Effector memory CD4-positive, alpha-beta T cell (primary cell): ENCODE results near the gene COQ10B.

Source experiments
- DNase-seq, 3 donors: peaks; one replicate each; pipeline ENCODE4 v3.0.0-alpha.2; 2020
- H3K27ac ChIP-seq: 2 replicates; pipeline ENCODE4 v1.7.0; 2013; ENCODE audit warnings: mild to moderate bottlenecking, low read length, moderate library complexity; ENCODE audit not compliant: insufficient read depth, poor library complexity, severe bottlenecking
- H3K27me3 ChIP-seq: replicated peaks from 2 replicates; pipeline ENCODE4 v1.7.0; 2013; ENCODE audit warnings: mild to moderate bottlenecking, low read length; ENCODE audit not compliant: insufficient read depth, control insufficient read depth, poor library complexity, severe bottlenecking
- H3K36me3 ChIP-seq: 2 replicates; pipeline ENCODE4 v1.7.0; 2013; ENCODE audit warnings: mild to moderate bottlenecking, low read length, moderate library complexity; ENCODE audit not compliant: control insufficient read depth, insufficient read depth
- H3K4me1 ChIP-seq: 2 replicates; pipeline ENCODE4 v1.7.0; 2013; ENCODE audit warnings: low read length, mild to moderate bottlenecking; ENCODE audit not compliant: control insufficient read depth, insufficient read depth, poor library complexity, severe bottlenecking
- H3K4me3 ChIP-seq: 2 replicates; pipeline ENCODE4 v1.7.0; 2013; ENCODE audit warnings: low read length, low read depth, mild to moderate bottlenecking; ENCODE audit not compliant: insufficient read depth, poor library complexity, severe bottlenecking
- H3K9me3 ChIP-seq: 2 replicates; pipeline ENCODE4 v1.7.0; 2013; ENCODE audit warnings: mild to moderate bottlenecking, low read length, moderate library complexity; ENCODE audit not compliant: control insufficient read depth
- total RNA-seq, 3 donors: gene quantifications; one replicate each; lab custom pipeline; 2026; lab: John Stamatoyannopoulos, UW

The COQ10B gene
- total RNA-seq: 66.8 to 98.0 (median 67.2) reads per million in 3 donors

DNA sequence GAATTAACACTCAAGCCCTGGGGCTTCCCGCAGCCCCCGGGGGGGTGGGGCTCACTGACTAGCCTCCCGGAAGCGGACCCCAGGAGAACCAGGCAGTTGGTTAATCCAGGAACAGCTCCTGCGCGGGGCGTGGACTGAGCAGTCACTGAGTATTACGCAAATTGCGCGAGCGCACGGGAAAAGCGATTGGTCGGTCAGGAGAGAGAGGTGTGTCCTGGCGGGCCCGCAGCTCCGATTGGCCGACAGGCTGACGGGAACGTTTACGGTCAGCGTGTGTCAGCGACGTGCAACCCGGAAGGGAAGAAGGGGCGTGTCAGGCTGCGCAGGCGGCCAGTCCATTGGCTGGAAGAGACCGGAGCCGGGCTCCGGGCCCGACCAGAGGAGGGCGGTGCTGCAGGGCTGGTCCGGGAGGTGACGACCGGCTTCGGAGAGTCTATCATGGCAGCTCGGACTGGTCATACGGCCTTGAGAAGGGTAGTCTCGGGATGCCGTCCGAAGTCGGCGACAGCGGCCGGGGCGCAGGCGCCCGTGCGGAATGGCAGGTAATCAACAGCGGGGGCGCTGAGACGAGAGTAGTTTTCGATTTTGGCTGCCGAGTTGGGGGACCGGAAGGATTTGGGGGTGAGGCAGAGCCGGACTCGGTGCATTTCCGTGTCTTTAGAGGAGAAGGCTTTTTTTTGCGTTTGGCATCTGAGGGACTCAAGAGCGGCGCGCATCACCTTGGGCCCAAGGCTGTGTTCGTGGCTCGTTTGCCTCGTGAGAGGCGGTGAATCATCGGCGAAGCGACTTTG is at the start of gene COQ10B:
COQ10B (plus strand) TSS at position 430 of the 791 bp plus-strand sequence; CDS start at position 439, 9 bp downstream.
- no peaks in the 10 kb centered on the region for H3K36me3 ChIP-seq
- DNase-seq: peak; percentile 98
- peak within 1 kb of the TSS; percentile 94 for H3K4me3 ChIP-seq
- H3K4me1 ChIP-seq: peaks cover 19% of the 10 kb centered on the region
- no peaks in the 10 kb centered on the region for H3K27me3 ChIP-seq
- H3K27ac ChIP-seq: peak within 1 kb of the TSS; percentile 100
- no peaks in the 10 kb centered on the region for H3K9me3 ChIP-seq

DNA sequence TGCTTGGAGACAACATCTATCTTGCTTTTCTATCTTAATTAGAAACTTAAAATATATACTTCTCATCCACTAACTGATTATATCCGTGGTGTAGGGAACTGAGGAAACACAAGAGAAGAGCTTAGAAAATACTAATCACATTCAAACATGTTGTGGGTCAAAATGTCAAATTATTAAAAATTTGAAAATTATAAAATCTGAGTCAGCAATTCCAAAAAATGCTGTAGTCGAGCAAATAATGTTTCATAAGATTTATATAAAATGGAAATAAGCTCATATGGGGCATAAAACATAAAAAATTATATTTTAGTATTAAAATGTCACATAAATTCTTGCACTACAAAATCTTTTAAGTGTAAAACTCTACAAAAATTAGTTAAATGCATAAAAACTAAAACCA is 47.8 kb upstream of the COQ10B start:
- Histone ChIP-seq H3K9me3 (no peaks in the 10 kb centered on the region), H3K4me3 (no peak overlapping the region), H3K36me3 (peaks cover 97% of the 10 kb centered on the region), H3K27me3 (no peaks in the 10 kb centered on the region), H3K4me1 (no peaks in the 10 kb centered on the region), H3K27ac (no peak overlapping the region)
- DNase-seq: no peak

DNA sequence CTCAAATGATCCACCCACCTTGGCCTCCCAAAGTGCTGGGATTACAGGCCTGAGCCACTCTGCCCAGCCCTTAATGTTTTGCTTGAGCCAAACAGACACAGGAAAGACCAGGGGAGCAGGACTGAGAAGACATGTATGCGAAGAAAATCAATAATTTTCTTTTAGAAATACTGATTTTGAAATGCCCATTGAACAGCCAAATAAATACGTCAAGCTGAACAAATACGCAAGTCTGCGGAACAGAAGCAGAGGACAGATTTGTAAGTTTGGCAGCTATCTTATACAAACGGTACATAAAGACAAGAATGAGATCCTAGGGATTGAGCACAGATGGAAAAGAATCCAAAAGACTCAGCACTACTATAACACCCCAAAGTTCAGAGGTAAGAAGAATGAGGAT is 39.3 kb upstream of the COQ10B start:
- Histone ChIP-seq H3K27ac (no peak overlapping the region), H3K36me3 (peaks cover 87% of the 10 kb centered on the region)
- DNase-seq: no peak

DNA sequence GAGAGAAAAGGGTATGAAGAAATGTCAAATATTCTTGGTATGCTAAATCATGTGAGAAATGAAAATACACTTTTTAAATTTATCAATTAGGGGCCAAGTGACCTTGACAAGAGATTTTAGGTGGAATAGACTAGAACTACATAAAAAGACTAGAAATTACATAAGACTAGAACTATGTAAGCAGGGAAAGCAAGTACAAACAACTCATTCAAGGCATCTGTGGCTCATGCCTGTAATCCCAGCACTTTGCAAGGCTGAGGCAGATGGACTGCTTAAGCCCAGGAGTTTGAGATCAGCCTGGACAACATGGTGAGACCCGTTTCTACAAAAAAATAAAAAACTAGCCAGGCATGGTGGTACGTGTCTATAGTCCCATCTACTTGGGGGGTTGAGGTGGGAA is 38.8 kb upstream of the COQ10B start:
- H3K36me3 ChIP-seq: peaks cover 87% of the 10 kb centered on the region

More for the DNA sequence above, 39.3 kb upstream of the COQ10B start:
- Histone ChIP-seq H3K4me1 (no peaks in the 10 kb centered on the region), H3K27me3 (no peaks in the 10 kb centered on the region), H3K4me3 (no peak overlapping the region), H3K9me3 (no peaks in the 10 kb centered on the region)

DNA sequence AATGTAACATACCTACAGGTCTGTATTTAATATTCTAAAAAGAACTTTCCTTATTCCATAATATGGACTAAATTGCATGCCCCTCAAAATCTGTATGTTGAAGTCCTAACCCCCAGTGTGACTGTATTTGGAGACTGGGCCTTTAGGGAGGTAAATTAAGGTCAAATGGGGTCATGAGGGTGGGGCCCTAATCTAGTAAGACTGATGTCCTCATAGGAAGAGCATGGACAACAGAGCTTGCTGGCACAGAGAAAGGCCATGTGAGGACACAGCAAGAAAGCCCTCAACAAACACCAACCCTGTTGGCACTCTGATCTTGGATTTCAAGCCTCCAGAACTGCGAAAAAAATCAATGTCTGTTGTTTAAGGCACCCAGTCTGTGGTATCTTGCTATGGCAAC is 37.1 kb upstream of the COQ10B start:
- no peaks in the 10 kb centered on the region for H3K27me3 ChIP-seq
- H3K9me3 ChIP-seq: no peaks in the 10 kb centered on the region
- no peak overlapping the region for H3K27ac ChIP-seq
- H3K4me3 ChIP-seq: no peak overlapping the region
- no peaks in the 10 kb centered on the region for H3K4me1 ChIP-seq
- H3K36me3 ChIP-seq: peaks cover 86% of the 10 kb centered on the region
- DNase-seq: no peak

More for the DNA sequence above, 38.8 kb upstream of the COQ10B start:
- no peaks in the 10 kb centered on the region for H3K27me3 ChIP-seq
- no peak overlapping the region for H3K4me3 ChIP-seq
- no peaks in the 10 kb centered on the region for H3K9me3 ChIP-seq
- DNase-seq: no peak
- H3K27ac ChIP-seq: no peak overlapping the region
- no peaks in the 10 kb centered on the region for H3K4me1 ChIP-seq

DNA sequence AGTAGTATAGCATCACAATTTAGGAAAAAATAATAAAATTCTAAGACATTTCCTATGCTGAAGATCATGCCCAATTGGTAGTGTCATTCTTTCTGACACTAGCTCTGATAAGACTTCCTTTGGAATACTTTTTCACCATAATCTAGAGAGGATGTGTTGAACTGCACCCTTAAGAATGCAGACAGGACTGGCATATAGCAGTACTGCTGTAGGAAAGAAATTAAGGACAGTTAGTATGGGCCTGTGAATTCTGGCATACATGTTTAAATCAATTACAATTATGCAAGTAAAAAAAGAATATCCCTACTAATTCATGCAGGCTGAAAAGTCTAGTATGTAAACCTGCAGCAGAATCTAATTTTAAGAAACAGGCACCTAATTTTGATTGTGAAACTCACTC is 33.9 kb upstream of the COQ10B start:
- Histone ChIP-seq H3K4me3 (no peak overlapping the region), H3K27me3 (no peaks in the 10 kb centered on the region), H3K4me1 (peaks cover 9% of the 10 kb centered on the region), H3K27ac (no peak overlapping the region), H3K9me3 (no peaks in the 10 kb centered on the region), H3K36me3 (peaks cover 72% of the 10 kb centered on the region)
- no peak for DNase-seq

DNA sequence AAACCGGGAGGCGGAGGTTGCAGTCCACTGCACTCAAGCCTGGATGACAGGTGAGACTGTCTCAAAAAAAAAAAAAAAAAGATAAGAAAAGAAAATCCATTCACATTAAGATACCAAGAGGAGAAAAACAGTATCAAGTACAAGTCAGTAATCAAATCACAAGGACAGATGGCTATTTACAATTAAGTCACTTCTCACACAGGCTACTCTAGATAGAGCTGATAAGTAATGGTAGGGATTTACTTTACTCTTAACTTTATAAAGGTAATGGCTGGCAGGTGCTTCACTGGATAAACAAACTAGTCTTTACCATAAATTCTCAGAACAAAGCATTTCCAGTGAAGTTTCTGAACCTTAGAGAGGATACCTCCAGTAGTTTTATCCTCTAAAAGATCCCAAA is 30.0 kb upstream of the COQ10B start:
- peaks cover 24% of the 10 kb centered on the region for H3K4me1 ChIP-seq
- no peak overlapping the region for H3K4me3 ChIP-seq
- no peak overlapping the region for H3K27ac ChIP-seq

DNA sequence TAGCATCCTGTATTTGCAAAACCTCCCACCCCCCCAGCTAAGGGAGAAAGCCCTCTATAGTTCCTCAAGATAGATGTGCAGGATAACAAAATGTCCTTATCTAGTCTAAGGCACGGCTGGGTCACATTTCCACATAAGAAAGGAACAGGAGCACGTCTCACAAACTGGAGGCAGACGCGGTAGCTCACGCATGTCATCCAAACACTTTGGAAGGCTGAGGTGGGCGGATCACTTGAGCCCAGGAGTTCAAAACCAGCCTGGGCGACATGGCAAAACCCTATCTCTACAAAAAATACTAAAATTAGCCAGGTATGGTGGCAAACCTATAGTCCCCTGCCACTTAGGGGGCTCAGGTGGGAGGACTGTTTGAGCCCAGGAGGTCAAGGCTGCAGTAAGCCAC is 27.8 kb upstream of the COQ10B start:
- no peak overlapping the region for H3K27ac ChIP-seq
- no peak overlapping the region for H3K4me3 ChIP-seq
- no peak for DNase-seq
- H3K36me3 ChIP-seq: peaks cover 15% of the 10 kb centered on the region
- no peaks in the 10 kb centered on the region for H3K27me3 ChIP-seq
- peaks cover 33% of the 10 kb centered on the region for H3K4me1 ChIP-seq
- no peaks in the 10 kb centered on the region for H3K9me3 ChIP-seq

More for the DNA sequence above, 30.0 kb upstream of the COQ10B start:
- H3K27me3 ChIP-seq: no peaks in the 10 kb centered on the region
- H3K36me3 ChIP-seq: peaks cover 36% of the 10 kb centered on the region
- H3K9me3 ChIP-seq: no peaks in the 10 kb centered on the region
- DNase-seq: no peak

DNA sequence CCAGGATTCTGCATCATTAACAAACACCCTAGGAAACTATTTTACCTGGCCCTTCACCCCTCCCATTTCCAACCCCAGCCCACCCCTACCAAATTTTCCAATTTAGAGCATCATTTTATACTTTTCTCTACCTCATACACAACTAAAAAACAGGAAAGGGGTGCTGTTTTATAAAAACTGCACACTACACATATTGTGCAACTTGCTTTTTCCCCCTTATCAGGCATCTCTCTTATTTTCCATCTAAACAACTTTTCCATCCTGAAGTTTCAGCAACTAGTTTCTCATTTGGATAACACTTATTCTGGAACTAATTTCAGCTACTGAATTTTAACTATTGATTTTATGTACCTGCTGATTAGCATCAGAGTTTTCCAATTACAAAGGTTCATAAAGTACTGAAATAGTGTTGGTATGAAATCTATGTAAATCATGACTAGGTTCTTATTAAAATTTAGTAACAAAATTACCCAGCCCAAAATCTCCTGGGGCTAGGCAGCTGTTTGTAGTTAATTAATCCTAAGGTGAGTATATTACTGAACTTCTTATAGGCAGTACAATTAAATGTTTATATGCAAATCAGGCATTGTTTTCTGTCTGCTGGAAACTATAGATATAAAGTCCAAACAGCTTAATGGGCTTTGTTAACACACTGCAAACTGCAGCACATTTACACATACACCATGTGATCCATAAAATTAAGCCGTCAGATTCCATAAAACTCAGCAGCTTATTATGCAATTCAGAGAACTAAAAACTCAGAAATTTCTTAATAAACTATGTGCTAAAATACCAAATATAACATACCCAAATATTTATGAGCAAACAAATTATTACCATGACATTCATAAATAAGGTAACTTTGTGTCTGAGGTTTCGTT is 26.4 kb upstream of the COQ10B start:
- Histone ChIP-seq H3K36me3 (peaks cover 3% of the 10 kb centered on the region), H3K9me3 (no peaks in the 10 kb centered on the region), H3K4me1 (peaks cover 42% of the 10 kb centered on the region), H3K27me3 (no peaks in the 10 kb centered on the region), H3K27ac (peak overlapping the region; percentile 22), H3K4me3 (no peak overlapping the region)
- DNase-seq: no peak

DNA sequence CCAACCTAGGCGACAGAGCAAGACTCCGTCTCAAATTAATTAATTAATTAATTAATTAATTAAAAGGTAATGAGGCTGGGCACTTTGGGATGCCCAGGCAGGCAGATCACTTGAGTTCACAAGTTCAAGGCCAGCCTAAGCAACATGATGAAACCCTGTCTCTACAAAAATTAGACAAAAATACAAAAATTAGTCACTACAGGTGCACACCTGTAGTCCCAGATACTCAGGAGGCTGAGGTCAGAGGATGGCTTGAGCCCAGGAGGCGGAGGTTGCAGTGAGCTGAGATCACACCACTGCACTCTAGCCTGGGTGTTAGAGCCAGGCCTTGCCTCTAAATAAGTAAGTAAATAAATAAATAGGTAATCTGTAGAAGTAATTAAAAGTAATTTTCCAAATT is 25.4 kb upstream of the COQ10B start:
- Histone ChIP-seq H3K4me3 (no peak overlapping the region), H3K4me1 (peaks cover 52% of the 10 kb centered on the region), H3K9me3 (no peaks in the 10 kb centered on the region), H3K36me3 (no peaks in the 10 kb centered on the region), H3K27me3 (no peaks in the 10 kb centered on the region), H3K27ac (no peak overlapping the region)
- DNase-seq: no peak
